GM12873 (cell line): ENCODE data around the gene CD72.

ENCODE experiments used
- TF ChIP-seq, protein P1 (sequence below): IDR thresholded peaks from 2 replicates; pipeline ENCODE4 v1.5.1; 2012; ENCODE audit warnings: low read depth, mild to moderate bottlenecking, moderate library complexity, low read length, control low read depth; ENCODE audit not compliant: insufficient read depth; ENCODE audit errors: missing control alignments

The CD72 gene

DNA sequence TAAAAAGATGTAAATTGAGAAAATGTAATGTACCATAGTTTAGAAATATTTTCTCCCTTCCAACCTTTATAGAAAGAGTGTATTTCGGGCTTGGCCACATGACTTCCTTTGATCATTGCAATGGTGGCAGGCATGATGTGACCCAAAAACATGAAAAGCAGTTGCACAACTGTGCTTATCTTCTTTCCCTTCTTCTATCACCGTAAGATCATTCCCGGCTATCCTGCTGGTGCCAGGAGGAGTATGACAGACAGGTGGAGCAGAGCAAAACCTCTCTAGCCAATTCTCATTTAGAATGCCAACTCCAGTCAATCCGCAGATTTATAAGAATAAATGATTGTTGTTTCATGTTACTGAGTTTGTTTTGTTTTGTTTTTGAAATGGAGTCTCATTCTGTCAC, 23.7 kb downstream of the CD72 start:
- TF ChIP-seq, protein P1, sequence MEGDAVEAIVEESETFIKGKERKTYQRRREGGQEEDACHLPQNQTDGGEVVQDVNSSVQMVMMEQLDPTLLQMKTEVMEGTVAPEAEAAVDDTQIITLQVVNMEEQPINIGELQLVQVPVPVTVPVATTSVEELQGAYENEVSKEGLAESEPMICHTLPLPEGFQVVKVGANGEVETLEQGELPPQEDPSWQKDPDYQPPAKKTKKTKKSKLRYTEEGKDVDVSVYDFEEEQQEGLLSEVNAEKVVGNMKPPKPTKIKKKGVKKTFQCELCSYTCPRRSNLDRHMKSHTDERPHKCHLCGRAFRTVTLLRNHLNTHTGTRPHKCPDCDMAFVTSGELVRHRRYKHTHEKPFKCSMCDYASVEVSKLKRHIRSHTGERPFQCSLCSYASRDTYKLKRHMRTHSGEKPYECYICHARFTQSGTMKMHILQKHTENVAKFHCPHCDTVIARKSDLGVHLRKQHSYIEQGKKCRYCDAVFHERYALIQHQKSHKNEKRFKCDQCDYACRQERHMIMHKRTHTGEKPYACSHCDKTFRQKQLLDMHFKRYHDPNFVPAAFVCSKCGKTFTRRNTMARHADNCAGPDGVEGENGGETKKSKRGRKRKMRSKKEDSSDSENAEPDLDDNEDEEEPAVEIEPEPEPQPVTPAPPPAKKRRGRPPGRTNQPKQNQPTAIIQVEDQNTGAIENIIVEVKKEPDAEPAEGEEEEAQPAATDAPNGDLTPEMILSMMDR = no peak

- TF ChIP-seq, protein P1 = no peak
These were observed 24.6 kb downstream of the CD72 start for GRCh38 chr9:35593581-35593980.

- TF ChIP-seq, protein P1 = no peak
These were observed 39.1 kb downstream of the CD72 start for GRCh38 chr9:35579130-35579529.

GRCh38 chr9:35577486-35577885, 40.7 kb downstream of the CD72 start:
- TF ChIP-seq, protein P1 = no peak

GRCh38 chr9:35575478-35575877, 42.7 kb downstream of the CD72 start:
- TF ChIP-seq, protein P1 = no peak

GRCh38 chr9:35574578-35575122, 43.6 kb downstream of the CD72 start:
- TF ChIP-seq, protein P1 = no peak

DNA sequence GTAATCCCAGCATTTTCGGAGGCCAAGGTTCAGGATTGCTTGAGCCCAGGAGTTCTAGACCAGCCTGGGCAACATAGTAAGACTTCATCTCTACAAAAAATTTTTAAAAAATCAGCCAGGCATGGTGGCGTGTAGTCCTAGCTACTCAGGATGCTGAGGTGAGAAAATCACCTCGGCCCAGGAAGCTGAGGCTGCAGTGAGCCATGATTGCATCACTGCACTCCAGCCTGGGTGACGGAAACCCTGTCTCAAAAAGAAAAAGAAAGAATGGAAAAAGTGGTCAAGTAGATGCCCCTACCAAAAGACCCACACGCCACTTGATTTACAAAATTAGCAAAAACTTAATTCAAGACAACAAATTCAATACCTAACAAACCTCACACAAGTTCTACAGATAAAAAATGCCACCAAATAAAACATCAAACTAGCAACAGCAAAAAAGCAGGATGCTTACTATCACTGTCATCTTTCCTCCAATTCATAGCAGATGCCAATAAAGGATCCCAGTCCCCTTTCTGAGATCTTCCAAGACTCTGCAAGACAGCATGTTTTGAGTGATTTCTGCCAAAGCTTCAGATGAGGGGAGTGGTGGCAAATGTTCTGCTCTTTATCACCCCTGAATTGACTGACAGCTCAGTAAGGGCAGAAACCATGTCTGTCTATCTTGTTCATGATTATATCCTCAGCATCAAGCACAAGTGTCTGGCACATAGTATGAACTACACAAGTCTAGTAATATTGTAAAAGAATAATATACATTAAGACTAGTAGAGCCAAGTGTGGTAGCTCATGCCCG, 47.3 kb downstream of the CD72 start:
- TF ChIP-seq, protein P1 = no peak
